Measurements from ENCODE around the gene TLCD1.
"Not testable (repeated sequence)": the region's sequence is repeated elsewhere in the genome, so short reads cannot be mapped to it uniquely, and the experiment has no call there.

TLCD1 gene

GRCh38 chr17:28746611-28747050 is 20.6 kb upstream of the TLCD1 start:
- peak; percentile 81 for DNase-seq

DNA sequence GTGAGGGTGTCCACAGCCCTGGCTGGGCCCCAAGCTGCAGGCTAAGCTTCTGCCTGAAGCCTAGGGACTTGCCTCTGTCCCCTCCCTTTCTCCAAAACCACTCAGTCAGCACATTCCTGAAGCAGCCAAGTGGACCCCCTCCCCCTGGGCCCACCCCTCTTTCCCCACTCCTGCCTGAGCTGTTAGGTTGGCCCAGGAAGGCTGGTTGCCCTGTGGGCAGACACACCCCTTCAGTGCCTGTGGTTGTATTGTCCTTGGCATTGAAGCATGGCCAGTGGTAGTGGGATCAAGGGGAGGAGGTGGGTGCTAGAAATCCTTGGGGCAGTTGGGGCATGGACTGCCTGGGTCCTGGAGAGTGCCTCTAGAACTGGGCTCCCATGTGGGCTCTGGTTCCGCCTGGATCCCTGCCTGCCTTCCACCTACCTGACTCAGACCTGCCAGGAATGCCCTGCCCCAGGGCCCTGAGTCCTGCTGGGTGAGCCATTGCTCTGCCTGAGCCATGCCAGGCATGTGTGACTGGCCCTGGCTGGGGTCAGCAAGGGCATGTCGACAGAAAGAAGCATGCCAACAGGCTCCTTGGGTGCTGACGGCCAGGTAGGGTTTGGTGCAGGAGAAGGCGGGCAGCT is 19.9 kb upstream of the TLCD1 start:
- DNase-seq: no peak

- DNase-seq: no peak
These were observed 19.1 kb upstream of the TLCD1 start for GRCh38 chr17:28744972-28745785.

DNA sequence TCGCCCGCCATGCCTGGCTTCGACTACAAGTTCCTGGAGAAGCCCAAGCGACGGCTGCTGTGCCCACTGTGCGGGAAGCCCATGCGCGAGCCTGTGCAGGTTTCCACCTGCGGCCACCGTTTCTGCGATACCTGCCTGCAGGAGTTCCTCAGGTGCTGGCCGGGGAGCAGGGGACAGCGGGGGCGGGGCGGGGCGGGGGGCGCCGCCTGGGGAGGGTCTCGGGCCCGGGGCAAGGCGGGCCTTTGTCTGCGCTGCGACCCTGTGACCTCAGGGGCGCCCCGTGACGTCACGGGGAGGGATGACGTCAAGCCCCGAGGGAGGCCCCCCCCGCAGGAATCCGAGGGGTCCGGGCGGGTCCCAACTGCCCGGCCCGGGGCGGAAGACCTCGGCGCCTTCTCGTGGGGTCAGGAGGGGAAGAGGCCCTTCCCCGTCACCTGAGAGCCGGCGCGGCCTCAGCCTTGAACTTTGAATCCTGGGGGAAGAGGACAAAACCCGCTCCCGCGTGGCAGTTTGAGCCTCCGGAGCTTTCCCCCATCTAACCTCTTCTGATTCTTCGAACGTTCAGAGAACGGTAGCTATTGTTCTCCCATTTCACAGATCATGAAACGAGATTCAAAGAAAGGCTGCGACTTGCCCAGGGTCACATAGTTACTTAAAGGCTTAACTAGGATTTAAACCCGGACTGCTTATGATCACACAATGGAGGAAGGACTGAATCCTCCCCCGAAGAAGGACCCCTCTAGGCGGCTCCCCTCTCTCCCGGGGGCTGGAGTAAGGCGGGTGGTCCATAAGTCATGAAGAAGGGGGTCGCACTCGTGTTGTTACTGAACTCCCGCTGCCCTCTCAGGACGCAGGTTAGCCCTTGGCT is 18.3 kb upstream of the TLCD1 start:
- no peak for DNase-seq

DNA sequence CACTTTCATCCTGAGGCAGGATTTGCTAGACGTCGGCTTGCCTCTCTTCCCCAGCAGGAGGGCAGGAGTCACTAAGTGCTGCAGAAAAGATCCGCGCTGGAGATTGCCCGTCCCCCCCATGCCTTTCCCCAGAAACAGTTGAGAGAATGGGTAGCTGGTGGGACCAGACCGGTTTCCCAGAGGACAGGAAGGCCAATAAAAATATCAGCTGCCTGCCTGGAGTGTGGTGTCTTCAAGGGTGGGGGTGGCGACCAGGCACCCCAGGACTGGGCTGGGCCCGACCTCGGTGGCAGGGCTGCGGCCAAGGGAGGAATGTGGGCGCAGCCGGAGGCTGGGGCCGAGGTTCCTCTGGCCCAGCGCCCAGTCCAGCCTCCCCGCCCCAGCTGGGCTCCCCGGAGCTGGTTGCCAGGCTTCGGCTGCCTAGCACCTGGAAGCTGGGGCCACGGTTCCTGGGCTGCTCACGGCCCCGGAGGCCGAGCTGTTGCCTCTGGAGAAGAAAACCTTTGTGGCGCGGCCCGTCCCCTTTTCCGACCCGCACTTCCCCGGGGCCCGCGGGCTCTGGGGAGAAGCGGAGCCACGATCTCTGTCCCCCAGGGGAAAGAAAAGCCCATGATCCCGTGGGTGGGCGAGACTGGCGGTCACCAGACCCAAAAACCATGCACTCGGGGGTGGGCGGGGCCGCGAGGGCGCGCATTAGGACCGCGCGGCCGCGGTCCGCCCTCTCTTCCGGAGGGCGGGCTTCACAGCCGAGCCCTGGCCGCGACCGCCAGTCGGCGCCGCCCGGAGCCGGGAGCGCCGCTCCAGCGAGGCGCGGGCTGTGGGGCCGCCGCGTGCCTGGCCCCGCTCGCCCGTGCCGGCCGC is 17.4 kb upstream of the TLCD1 start, which contains the start of gene TRAF4:
TRAF4 (plus strand) TSS at position 769 of the 861 bp plus-strand sequence. CDS start 102 bp downstream, outside the sequence.
- DNase-seq: peak; percentile 42

- DNase-seq: no peak
These were observed 15.6 kb upstream of the TLCD1 start for GRCh38 chr17:28741358-28742349.

- DNase-seq: no peak
These were observed 14.6 kb upstream of the TLCD1 start for GRCh38 chr17:28740406-28741357.

DNA sequence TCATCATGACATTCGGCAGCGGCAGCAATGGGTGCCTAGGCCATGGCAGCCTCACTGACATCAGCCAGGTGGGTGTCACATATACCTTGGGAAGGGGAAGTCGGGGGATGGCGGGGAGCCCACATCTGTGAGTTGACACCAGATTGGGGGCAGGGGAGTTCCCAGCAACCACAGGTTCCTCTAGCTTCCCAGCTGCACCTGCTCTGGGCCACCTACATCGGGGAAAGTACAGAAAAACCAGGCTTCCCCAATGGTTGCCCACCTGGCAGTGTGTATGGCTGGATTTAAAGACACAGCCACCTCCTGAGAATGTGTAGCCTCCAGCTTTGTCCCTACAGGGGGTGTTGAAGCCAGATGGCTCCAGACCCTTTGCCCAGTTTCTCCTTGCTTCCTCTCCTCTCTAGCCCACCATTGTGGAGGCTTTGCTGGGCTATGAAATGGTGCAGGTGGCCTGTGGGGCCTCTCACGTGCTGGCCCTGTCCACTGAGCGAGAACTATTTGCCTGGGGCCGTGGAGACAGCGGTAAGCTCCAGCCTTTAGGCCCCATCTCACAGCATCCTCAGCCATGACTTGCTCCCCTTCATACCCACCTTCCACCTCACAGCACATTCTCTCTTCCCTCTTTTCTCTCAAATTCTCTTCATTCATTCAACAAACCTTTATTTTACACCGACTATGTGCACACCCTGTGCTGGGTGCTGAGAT is 12.8 kb upstream of the TLCD1 start:
- DNase-seq: no peak

DNA sequence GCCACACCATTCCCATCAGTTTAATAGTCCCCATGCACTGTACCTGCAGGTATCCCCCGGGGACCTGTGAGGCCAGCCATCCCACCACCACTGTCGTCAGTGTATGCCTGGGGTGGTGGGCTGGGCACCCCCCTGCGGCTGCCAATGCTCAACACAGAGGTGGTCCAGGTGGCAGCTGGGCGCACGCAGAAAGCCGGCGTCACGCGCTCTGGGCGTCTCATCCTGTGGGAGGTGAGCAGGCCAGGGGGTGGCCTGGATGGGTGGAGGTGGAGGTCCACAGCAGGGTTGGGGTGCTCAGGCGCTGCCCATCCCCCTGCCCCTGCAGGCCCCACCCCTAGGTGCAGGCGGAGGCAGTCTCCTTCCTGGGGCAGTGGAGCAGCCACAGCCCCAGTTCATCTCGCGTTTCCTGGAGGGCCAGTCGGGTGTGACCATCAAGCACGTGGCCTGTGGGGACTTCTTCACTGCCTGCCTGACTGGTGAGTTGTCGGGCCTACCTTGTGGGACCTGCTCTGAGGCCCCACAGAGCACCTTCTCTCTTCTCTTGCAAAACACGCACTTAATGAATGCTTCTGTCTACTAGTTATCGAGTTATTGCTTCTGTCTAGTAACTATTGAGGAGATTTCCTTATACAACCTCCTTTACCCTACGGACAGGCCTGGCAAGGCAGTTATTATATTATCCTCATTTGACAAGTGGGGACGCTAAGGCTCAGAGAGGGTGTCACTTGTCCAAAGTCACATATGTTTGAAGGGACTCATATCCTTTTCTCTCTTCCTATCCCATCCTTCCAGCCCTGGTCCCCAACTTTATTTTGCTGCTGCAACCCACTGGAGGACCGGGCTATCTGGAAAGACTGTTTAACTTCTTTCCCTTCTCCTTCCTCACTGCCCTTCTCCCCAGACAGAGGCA is 12.0 kb upstream of the TLCD1 start:
- no peak for DNase-seq

DNA sequence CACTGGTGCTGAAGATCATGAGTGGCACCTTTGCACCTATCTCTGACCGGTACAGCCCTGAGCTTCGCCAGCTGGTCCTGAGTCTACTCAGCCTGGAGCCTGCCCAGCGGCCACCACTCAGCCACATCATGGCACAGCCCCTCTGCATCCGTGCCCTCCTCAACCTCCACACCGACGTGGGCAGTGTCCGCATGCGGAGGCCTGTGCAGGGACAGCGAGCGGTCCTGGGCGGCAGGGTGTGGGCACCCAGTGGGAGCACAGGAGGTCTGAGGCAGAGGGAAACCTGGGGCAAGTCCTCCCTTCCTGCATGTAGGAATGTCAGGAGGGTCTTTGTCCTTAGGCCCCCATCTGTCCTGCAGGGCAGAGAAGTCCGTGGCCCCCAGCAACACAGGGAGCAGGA is 11.3 kb upstream of the TLCD1 start:
- DNase-seq: no peak

GRCh38 chr17:28735913-28736769 is 10.1 kb upstream of the TLCD1 start:
- DNase-seq: not testable (repeated sequence)

GRCh38 chr17:28735242-28735722 is 9.2 kb upstream of the TLCD1 start:
- no peak for DNase-seq

- DNase-seq: no peak
These were observed 8.7 kb upstream of the TLCD1 start for GRCh38 chr17:28734712-28735241.

DNA sequence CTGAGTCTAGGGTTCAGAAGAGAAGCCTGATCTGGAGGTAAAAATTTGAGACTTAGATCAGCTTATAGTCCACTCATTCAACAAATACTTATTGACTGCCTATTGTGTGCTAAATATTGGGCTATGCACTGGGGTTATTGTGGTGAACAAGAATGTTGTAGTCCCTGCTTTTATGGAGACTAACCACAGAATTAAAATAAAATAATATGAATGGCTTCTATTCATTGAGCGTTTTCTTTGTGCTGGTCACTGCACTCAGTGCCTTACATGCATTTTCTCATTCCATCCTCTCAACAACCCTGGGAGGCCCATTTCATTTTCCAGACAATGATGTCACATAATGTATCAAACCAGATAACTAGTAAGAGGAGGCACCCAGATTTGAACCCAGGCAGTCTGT is 7.3 kb upstream of the TLCD1 start:
- DNase-seq: no peak

DNA sequence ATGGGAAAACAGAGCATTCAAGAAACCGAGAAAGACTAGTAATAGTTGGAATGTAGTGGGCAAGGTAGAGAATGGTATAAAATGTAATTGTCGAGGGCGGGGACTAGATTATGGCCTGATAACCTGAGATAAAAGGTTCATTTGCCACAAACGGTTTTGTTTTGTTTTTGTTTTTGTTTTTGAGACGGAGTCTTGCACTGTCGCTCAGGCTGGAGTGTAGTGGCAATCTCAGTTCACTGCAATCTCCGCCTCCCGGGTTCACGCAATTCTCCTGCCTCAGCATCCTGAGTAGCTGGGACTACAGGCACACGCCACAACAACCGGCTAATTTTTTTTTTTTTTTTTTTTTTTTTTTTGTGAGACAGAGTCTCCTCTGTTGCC is 3.9 kb upstream of the TLCD1 start:
- DNase-seq: no peak

GRCh38 chr17:28728364-28729200 is 2.5 kb upstream of the TLCD1 start, which contains the start of gene NEK8:
Gene NEK8 (plus strand): TSS chr17:28728788. CDS start chr17:28728814, 26 bp downstream.
- DNase-seq: peak; percentile 93

All from NCI-H1694 (cell line).